ENCODE measurements around the gene CPAMD8. TPM values are rescaled to one million over a fixed set of nuclear protein-coding genes. Genes with fewer than 3 reads are reported as not detected.
"Not testable (repeated sequence)": the region's sequence is repeated elsewhere in the genome, so short reads cannot be mapped to it uniquely, and the experiment has no call there.

Gene CPAMD8
- total RNA-seq, 4 donors from 2014 or later: 13.9 to 116 (median 24.2) TPM

- TF ChIP-seq POLR2A (IDR thresholded peaks at IDR 0.05) (no peak), CTCF (IDR thresholded peaks at IDR 0.05) (no peak)
- Histone ChIP-seq H3K27me3 (no peaks in the 10 kb centered on the region), H3K9me3 (no peaks in the 10 kb centered on the region), H3K36me3 (no peaks in the 10 kb centered on the region), H3K27ac (peak overlapping the region in 2 of 3 donors; percentile 2 to 45), H3K4me1 (peaks cover 3 to 13% of the 10 kb centered on the region in 2 donors), H3K4me3 (replicated peaks in 1 of 3) (no peak overlapping the region)
- intact Hi-C loops (cut with DNase I): no loop called here
- DNase-seq: peak in 1 of 2 donors; percentile 9
These were observed 6.2 kb downstream of the CPAMD8 start for GRCh38 chr19:17020385-17020784.

GRCh38 chr19:17014212-17014861, 12.3 kb downstream of the CPAMD8 start:
- DNase-seq: peak in 1 of 2 donors; percentile 35
- H3K4me1 ChIP-seq; intact Hi-C loops (cut with DNase I); H3K27me3 ChIP-seq; H3K9me3 ChIP-seq; H3K4me3 ChIP-seq (replicated peaks in 1 of 3); H3K27ac ChIP-seq; H3K36me3 ChIP-seq: not testable (repeated sequence)
- WGBS, 2 donors: 59 to 63% methylated on average over 9 of the region's 9 CpGs

- TF ChIP-seq CTCF (IDR thresholded peaks at IDR 0.05) (no peak), POLR2A (IDR thresholded peaks at IDR 0.05) (no peak)
- peaks cover 0 to 3% of the 10 kb centered on the region in 2 donors for H3K4me1 ChIP-seq
- no peaks in the 10 kb centered on the region for H3K36me3 ChIP-seq
- no peak overlapping the region for H3K27ac ChIP-seq
- 89% methylated on average over 9 to 12 of the region's 16 CpGs for WGBS, 2 donors
- H3K4me3 ChIP-seq (replicated peaks in 1 of 3): no peak overlapping the region
- no peaks in the 10 kb centered on the region for H3K27me3 ChIP-seq
- no peaks in the 10 kb centered on the region for H3K9me3 ChIP-seq
- intact Hi-C loops (cut with DNase I): no loop called here
- no peak for DNase-seq
These were observed 15.1 kb downstream of the CPAMD8 start for GRCh38 chr19:17011485-17011884.

- WGBS, 2 donors: 94 to 96% methylated on average over 3 of the region's 3 CpGs
- DNase-seq: no peak
- no peak overlapping the region for H3K4me3 ChIP-seq (replicated peaks in 1 of 3)
- no peaks in the 10 kb centered on the region for H3K27me3 ChIP-seq
- TF ChIP-seq POLR2A (IDR thresholded peaks at IDR 0.05): no peak
- no peak for TF ChIP-seq CTCF (IDR thresholded peaks at IDR 0.05)
- no peaks in the 10 kb centered on the region for H3K36me3 ChIP-seq
- H3K9me3 ChIP-seq: no peaks in the 10 kb centered on the region
- intact Hi-C loops (cut with DNase I): no loop called here
- no peak overlapping the region for H3K27ac ChIP-seq
- H3K4me1 ChIP-seq: no peaks in the 10 kb centered on the region
These were observed 20.0 kb downstream of the CPAMD8 start for GRCh38 chr19:17006579-17006978.

- WGBS, 2 donors: 68 to 76% methylated on average over 3 of the region's 3 CpGs
- no peak for DNase-seq
These were observed 21.6 kb downstream of the CPAMD8 start for GRCh38 chr19:17005000-17005399.

More at GRCh38 chr19:17005000-17005399, 21.6 kb downstream of the CPAMD8 start:
- intact Hi-C loops (cut with DNase I): no loop called here
- TF ChIP-seq CTCF (IDR thresholded peaks at IDR 0.05) (no peak), POLR2A (IDR thresholded peaks at IDR 0.05) (no peak)
- H3K27me3 ChIP-seq: no peaks in the 10 kb centered on the region
- no peak overlapping the region for H3K27ac ChIP-seq
- H3K9me3 ChIP-seq: no peaks in the 10 kb centered on the region
- no peaks in the 10 kb centered on the region for H3K4me1 ChIP-seq
- no peaks in the 10 kb centered on the region for H3K36me3 ChIP-seq
- no peak overlapping the region for H3K4me3 ChIP-seq (replicated peaks in 1 of 3)
